ENCODE measurements around the gene KRTAP22-2.

DNA sequence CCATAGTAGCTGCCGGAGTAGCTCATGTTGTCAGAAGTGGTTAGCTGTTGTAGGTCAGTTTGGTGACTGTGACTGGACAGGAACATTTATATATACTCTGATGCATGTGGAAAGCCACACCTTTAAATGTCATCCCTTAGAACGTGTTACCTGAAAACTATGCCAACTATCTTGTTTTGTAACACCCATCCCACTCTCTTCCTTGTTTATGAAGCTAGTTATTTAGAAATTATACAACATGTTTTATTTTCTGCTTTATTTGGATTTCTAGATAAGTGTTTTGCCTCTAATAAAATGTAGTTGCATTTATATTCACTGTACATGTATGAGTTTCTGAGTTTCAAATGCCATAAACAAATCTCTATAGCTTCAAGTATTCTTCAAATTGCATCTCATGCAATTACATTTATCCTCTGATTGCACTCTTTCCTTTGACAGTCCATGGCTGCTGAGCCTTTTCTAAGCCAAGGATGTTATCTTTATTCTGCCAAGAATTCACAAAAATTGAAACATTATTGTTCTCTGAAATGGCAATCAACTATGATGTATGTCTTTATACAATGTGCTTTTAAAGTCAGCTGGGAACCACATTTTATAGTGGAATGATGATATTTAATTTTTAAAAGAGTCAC lies 28.8 kb downstream of the KRTAP22-2 start, which contains the start of gene KRTAP19-7:
- TF ChIP-seq, protein P1, sequence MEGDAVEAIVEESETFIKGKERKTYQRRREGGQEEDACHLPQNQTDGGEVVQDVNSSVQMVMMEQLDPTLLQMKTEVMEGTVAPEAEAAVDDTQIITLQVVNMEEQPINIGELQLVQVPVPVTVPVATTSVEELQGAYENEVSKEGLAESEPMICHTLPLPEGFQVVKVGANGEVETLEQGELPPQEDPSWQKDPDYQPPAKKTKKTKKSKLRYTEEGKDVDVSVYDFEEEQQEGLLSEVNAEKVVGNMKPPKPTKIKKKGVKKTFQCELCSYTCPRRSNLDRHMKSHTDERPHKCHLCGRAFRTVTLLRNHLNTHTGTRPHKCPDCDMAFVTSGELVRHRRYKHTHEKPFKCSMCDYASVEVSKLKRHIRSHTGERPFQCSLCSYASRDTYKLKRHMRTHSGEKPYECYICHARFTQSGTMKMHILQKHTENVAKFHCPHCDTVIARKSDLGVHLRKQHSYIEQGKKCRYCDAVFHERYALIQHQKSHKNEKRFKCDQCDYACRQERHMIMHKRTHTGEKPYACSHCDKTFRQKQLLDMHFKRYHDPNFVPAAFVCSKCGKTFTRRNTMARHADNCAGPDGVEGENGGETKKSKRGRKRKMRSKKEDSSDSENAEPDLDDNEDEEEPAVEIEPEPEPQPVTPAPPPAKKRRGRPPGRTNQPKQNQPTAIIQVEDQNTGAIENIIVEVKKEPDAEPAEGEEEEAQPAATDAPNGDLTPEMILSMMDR (IDR thresholded peaks at IDR 0.05), result no peak
- no peak for TF ChIP-seq POLR2A (IDR thresholded peaks at IDR 0.05)
